ENCODE results near the gene FAM171A1.

DNA sequence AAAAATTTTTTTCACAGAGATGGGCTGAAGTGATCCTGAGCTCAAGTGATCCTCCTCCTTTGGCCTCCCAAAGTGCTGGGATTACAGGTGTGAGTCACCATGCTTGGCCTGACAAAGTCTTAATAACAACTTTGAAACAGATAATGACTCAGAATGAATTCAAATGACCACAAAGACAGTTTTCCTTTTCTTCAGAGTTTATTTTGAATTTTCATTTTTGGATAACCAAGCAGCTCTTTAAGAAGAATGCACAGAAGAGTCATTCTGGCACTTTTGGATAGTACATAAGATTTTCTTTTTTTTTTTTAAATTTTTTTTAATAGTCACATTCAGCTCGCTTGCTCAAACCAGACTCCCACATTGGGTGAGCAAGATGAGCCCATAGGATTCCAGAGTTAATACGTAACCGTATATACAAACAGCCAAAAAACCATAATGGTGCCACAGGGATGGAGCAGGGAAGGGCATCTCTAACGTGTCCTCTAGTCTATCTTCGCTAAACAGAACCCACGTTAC is 159.6 kb downstream of the FAM171A1 start:
- TF ChIP-seq, protein P1, sequence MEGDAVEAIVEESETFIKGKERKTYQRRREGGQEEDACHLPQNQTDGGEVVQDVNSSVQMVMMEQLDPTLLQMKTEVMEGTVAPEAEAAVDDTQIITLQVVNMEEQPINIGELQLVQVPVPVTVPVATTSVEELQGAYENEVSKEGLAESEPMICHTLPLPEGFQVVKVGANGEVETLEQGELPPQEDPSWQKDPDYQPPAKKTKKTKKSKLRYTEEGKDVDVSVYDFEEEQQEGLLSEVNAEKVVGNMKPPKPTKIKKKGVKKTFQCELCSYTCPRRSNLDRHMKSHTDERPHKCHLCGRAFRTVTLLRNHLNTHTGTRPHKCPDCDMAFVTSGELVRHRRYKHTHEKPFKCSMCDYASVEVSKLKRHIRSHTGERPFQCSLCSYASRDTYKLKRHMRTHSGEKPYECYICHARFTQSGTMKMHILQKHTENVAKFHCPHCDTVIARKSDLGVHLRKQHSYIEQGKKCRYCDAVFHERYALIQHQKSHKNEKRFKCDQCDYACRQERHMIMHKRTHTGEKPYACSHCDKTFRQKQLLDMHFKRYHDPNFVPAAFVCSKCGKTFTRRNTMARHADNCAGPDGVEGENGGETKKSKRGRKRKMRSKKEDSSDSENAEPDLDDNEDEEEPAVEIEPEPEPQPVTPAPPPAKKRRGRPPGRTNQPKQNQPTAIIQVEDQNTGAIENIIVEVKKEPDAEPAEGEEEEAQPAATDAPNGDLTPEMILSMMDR (conservative IDR thresholded peaks at IDR 0.05; ENCODE audit: low read depth, low read length) = no peak
- TF ChIP-seq EZH2 (IDR thresholded peaks at IDR 0.05; ENCODE audit: borderline replicate concordance, low read depth, low read length, poor library complexity, severe bottlenecking) = no peak
